Thyroid gland (tissue), 4 donors: Measurements from ENCODE around the gene TERT. TPM values are rescaled to one million over a fixed set of nuclear protein-coding genes. Genes with fewer than 3 reads are reported as not detected.

Experiments
- DNase-seq, 2 donors: peaks; one replicate each; pipeline ENCODE4 v3.0.0-alpha.2; 2019
- H3K27ac ChIP-seq, 3 donors: fragments of 200-600 bp; sonication (generic); 1 replicate in 2 of 3; 2 replicates in 1 of 3; pipeline ENCODE4 v1.5.1; 2016 to 2019; ENCODE audit warnings: mild to moderate bottlenecking in 1 of 3, moderate library complexity in 1 of 3
- H3K27me3 ChIP-seq: fragments of 200-600 bp; sonication (generic); one replicate; pipeline ENCODE4 v1.5.1; 2019
- H3K36me3 ChIP-seq, 2 donors: fragments of 200-600 bp; sonication (generic); one replicate each; pipeline ENCODE4 v1.5.1; 2016 to 2019
- H3K4me1 ChIP-seq, 2 donors: fragments of 200-600 bp; sonication (generic); one replicate each; pipeline ENCODE4 v1.5.1; 2017 to 2019
- H3K4me3 ChIP-seq, 3 donors: fragments of 200-600 bp; sonication (generic); replicated peaks in 1 of 3; 1 replicate in 2 of 3; 2 replicates in 1 of 3; pipeline ENCODE4 v1.5.1; 2016; ENCODE audit warnings: mild to moderate bottlenecking in 1 of 3
- H3K9me3 ChIP-seq: fragments of 200-600 bp; sonication (generic); one replicate; pipeline ENCODE4 v1.5.1; 2017
- POLR2A ChIP-seq, 2 donors: fragments of 450-650 bp; IDR thresholded peaks; one replicate each; pipeline ENCODE4 v1.6.1; 2017; ENCODE audit warnings: antibody characterized with exemption in 2 of 2, mild to moderate bottlenecking in 2 of 2, moderate library complexity in 1 of 2
- WGBS, 2 donors: methylation state at CpG; one replicate each; pipeline ENCODE4 v1.1.5; 2017; 5-methylcytosine and 5-hydroxymethylcytosine counted together
- intact Hi-C: fragments of 100-400 bp; cut with DNase I; formaldehyde crosslinking; loops from one replicate; pipeline ENCODE4 v1.15.1; 2023
- total RNA-seq, 4 donors: library from RNA; depleted of rRNA; stranded (reverse); fragments of >200 nt; gene quantifications; one replicate each; pipeline ENCODE4 v1.2.3, GENCODE V29; 2016
- TF ChIP-seq, protein P1 (sequence below), 6 experiments: fragments of 200-600 bp in 3 of 6; fragments of 450-650 bp in 3 of 6; sonication (generic) in 3 of 6; IDR thresholded peaks; one replicate each; pipeline ENCODE4 v1.5.1; 2016 to 2019; ENCODE audit warnings: antibody characterized with exemption in 6 of 6, mild to moderate bottlenecking in 2 of 6, inconsistent platforms in 1 of 6, moderate library complexity in 1 of 6

The TERT gene
- total RNA-seq, 4 donors from 2014 or later, result not detected

DNA sequence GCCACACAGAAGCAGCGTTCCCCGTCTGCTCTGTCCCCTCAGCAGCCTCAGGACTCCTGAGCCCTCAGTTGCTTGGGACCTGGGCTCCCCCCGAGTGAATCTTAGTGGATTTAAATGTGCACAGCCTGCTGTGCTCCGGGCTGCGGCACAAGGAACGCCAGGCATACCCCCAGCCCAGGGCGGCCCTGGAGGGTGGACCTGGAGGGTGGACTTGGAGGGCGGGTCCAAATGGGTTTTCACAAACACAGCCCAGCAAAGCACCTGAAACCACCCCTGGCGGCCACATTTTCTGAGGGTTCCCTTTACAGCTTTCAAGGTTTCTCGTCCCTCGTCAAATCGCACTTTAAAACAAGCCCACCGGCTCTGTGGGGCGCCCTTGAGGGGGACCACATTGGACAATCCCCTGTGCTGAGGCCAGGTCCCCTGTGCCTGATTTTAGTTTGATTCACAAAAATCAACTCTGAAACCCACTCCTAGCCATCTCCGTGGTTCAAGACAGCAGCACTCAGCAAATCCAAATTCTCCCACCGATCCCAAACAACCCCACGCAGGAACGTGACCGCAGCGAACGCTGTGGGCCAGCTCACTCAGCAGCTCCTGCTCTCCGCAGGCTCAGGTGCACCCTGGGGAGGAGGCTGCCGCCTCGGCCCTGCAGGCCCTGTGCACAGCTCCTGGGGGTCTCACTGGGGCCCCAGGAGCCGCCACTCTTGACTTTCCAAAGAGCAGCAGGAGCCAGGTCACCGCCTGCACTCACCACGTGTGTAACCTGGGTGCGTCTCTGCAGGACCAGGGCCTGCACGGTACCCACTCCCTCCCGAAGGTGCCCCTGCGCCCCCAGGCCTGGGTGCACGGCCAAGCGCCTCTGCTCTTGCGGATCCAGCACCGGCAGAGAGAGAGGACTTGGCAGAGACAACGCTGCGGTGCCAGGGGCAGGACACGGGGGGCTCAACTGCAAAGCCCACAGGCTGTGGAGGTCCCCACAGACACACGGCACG lies 29.1 kb downstream of the TERT start:
- no peaks in the 10 kb centered on the region for H3K9me3 ChIP-seq
- H3K27me3 ChIP-seq, result no peaks in the 10 kb centered on the region
- TF ChIP-seq POLR2A (IDR thresholded peaks at IDR 0.05), result no peak
- TF ChIP-seq, protein P1, sequence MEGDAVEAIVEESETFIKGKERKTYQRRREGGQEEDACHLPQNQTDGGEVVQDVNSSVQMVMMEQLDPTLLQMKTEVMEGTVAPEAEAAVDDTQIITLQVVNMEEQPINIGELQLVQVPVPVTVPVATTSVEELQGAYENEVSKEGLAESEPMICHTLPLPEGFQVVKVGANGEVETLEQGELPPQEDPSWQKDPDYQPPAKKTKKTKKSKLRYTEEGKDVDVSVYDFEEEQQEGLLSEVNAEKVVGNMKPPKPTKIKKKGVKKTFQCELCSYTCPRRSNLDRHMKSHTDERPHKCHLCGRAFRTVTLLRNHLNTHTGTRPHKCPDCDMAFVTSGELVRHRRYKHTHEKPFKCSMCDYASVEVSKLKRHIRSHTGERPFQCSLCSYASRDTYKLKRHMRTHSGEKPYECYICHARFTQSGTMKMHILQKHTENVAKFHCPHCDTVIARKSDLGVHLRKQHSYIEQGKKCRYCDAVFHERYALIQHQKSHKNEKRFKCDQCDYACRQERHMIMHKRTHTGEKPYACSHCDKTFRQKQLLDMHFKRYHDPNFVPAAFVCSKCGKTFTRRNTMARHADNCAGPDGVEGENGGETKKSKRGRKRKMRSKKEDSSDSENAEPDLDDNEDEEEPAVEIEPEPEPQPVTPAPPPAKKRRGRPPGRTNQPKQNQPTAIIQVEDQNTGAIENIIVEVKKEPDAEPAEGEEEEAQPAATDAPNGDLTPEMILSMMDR (IDR thresholded peaks at IDR 0.05), result no peak
- H3K4me1 ChIP-seq, result no peaks in the 10 kb centered on the region
- DNase-seq, result no peak
- no peak overlapping the region for H3K27ac ChIP-seq
- H3K4me3 ChIP-seq, result no peak overlapping the region
- no peaks in the 10 kb centered on the region for H3K36me3 ChIP-seq
- WGBS, 2 donors, result 89 to 92% methylated on average over 29 to 36 of the region's 40 CpGs
- intact Hi-C loops, result no loop called here

DNA sequence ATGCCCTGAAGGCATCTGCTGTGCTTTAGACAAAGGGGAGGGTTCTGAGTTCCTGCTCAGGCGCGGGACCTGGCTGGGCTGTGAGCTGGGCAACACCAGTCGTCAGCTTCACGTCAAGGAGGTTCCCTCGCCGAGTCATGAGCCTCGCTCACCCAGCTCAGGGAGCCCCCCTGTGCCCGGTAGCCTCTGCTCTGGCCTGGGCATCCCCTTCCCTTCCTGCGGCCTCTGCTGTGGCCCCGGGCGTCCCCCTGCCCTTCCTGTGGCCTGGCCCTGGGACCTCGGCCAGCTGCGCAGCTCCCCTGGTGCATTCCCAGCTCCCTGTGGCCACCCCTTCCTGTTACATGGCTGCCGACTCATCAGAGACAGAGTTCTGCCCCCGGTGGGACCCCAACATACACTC lies 29.8 kb downstream of the TERT start:
- WGBS, 2 donors, result 79 to 83% methylated on average over 9 to 15 of the region's 15 CpGs
- no peaks in the 10 kb centered on the region for H3K9me3 ChIP-seq
- H3K36me3 ChIP-seq, result no peaks in the 10 kb centered on the region
- no peak overlapping the region for H3K27ac ChIP-seq
- no peaks in the 10 kb centered on the region for H3K4me1 ChIP-seq
- H3K4me3 ChIP-seq, result no peak overlapping the region
- H3K27me3 ChIP-seq, result no peaks in the 10 kb centered on the region
- intact Hi-C loops, result no loop called here
- TF ChIP-seq POLR2A (IDR thresholded peaks at IDR 0.05), result no peak
- TF ChIP-seq, protein P1 (IDR thresholded peaks at IDR 0.05), result no peak
- no peak for DNase-seq

DNA sequence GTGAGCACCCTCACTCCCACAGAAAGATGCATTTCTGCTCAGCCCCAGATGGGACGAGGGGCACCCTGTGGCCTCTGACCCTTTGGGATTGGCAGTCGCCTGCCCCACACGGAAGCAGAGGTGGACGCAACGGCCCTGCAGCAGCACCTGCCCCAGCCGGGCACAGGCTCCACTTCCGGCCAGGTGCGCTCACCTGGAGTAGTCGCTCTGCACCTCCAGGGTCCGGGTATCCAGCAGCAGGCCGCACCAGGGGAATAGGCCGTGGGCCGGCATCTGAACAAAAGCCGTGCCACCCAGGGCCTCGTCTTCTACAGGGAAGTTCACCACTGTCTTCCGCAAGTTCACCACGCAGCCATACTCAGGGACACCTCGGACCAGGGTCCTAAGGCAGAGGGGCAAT lies 30.7 kb downstream of the TERT start:
- TF ChIP-seq, protein P1 (IDR thresholded peaks at IDR 0.05), result no peak
- TF ChIP-seq POLR2A (IDR thresholded peaks at IDR 0.05), result no peak
- H3K9me3 ChIP-seq, result no peaks in the 10 kb centered on the region
- H3K36me3 ChIP-seq, result no peaks in the 10 kb centered on the region
- no peak overlapping the region for H3K4me3 ChIP-seq
- WGBS, 2 donors, result 92 to 97% methylated on average over 8 to 10 of the region's 18 CpGs
- no peak overlapping the region for H3K27ac ChIP-seq
- DNase-seq, result no peak
- H3K27me3 ChIP-seq, result no peaks in the 10 kb centered on the region
- H3K4me1 ChIP-seq, result no peaks in the 10 kb centered on the region
- intact Hi-C loops, result no loop called here

DNA sequence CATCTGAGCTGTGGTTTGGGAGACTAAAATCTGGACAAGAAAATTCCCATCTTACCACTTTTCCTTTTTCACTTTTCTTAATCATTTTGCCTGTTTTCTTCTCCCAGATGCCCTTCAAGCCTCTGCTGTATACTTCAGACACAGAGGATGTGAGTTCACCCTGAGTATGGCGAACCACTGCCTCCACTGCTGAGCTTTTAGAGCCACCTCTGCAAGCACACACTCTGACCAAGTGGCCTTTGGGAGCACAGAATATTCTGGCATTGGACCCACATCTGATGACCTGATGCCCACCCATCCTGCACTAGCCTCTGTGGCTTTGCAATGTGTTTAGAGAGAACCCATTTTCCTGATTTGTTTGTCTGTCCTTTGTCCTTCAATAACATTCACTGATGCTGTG lies 32.5 kb downstream of the TERT start:
- Histone ChIP-seq H3K4me3 (no peak overlapping the region), H3K4me1 (no peaks in the 10 kb centered on the region), H3K27me3 (no peaks in the 10 kb centered on the region), H3K9me3 (no peaks in the 10 kb centered on the region), H3K27ac (no peak overlapping the region), H3K36me3 (no peaks in the 10 kb centered on the region)
- no peak for DNase-seq
- WGBS, 2 donors, result 92 to 100% methylated on average over 1 of the region's 1 CpG
- no peak for TF ChIP-seq POLR2A (IDR thresholded peaks at IDR 0.05)
- TF ChIP-seq, protein P1 (IDR thresholded peaks at IDR 0.05), result no peak
- intact Hi-C loops, result no loop called here

DNA sequence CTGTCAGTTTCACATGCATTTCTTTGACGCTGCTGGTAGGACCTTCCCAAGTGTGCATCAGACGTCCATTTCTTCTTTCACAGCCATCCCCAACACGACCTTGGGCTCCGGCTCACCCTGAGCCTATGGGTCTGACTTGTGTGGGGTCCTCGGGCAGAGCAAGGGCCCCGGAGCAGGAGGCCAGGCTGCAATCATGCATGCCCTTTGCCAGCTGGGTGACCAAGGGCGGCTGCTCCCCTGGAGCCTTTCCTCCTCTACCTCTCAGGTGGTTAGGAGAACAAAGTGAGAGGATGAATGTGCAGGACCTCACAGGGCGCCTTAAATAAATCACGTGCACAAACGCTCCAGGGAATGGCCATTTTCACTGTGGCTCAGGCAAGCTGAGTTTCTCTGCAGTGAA lies 33.2 kb downstream of the TERT start:
- no peak overlapping the region for H3K27ac ChIP-seq
- H3K36me3 ChIP-seq, result no peaks in the 10 kb centered on the region
- no peaks in the 10 kb centered on the region for H3K9me3 ChIP-seq
- TF ChIP-seq, protein P1 (IDR thresholded peaks at IDR 0.05), result no peak
- no peak for TF ChIP-seq POLR2A (IDR thresholded peaks at IDR 0.05)
- no peaks in the 10 kb centered on the region for H3K27me3 ChIP-seq
- no peak for DNase-seq
- no peaks in the 10 kb centered on the region for H3K4me1 ChIP-seq
- H3K4me3 ChIP-seq, result no peak overlapping the region
- WGBS, 2 donors, result 93 to 94% methylated on average over 9 to 10 of the region's 10 CpGs
- intact Hi-C loops, result no loop called here
